HepG2 (cell line): ENCODE results near the gene COASY. TPM values are rescaled to one million over a fixed set of nuclear protein-coding genes. Genes with fewer than 3 reads are reported as not detected.

Experiments used
- AHR ChIP-seq: IDR thresholded peaks from 2 replicates; pipeline ENCODE4 v1.6.1; 2018; ENCODE audit warnings: missing genetic modification reagents, missing compliant biosample characterization
- RFX3 ChIP-seq: IDR thresholded peaks from 2 replicates; pipeline ENCODE4 v1.6.1; 2016; ENCODE audit warnings: missing biosample characterization, missing genetic modification reagents
- U2AF1 ChIP-seq: fragments of 200-400 bp; formaldehyde crosslinking; optimal IDR thresholded peaks from 2 replicates; pipeline ENCODE3; 2017; ENCODE audit warnings: mild to moderate bottlenecking, low read depth, low read length
- ZBTB40 ChIP-seq, 2 experiments: fragments of 450-650 bp in 1 of 2; sonication (generic) in 1 of 2; formaldehyde crosslinking in 1 of 2; IDR thresholded peaks; 2 replicates each; pipeline versions ENCODE4 v1.6.1 to v1.8.0; 2016 to 2022; ENCODE audit warnings: antibody characterized with exemption in 1 of 2, mild to moderate bottlenecking in 1 of 2, missing genetic modification reagents in 1 of 2
- polyA plus RNA-seq, 8 experiments: library from polyadenylated mRNA; depleted of rRNA in 3 of 8; stranded (reverse) in 7 of 8; unstranded in 1 of 8; fragments of >200 nt; fragmentation: Illumina TruSeq in 4 of 8; extraction: Trizol in 4 of 8; gene quantifications; 2 replicates each; pipeline versions ENCODE4 v1.2.1 to v1.2.3, GENCODE V29; 2011 to 2016; ENCODE audit warnings: low read depth in 4 of 8, missing spikeins in 1 of 8, mixed read lengths in 1 of 8; ENCODE audit not compliant: insufficient read depth in 1 of 8
- total RNA-seq, 5 experiments: library from RNA; depleted of rRNA; stranded (reverse); fragments of >200 nt; fragmentation: Illumina TruSeq; extraction: Trizol; gene quantifications; 2 replicates each; pipeline ENCODE4 v1.2.3, GENCODE V29; 2016; ENCODE audit warnings: low read depth in 1 of 5
- TF ChIP-seq, protein P1 (sequence below): IDR thresholded peaks from 2 replicates; pipeline ENCODE4 v1.6.1; 2016; ENCODE audit warnings: low read depth, missing genetic modification reagents, missing compliant biosample characterization
- TF ChIP-seq, protein P2 (sequence below): sonication (generic); formaldehyde crosslinking; IDR thresholded peaks from 2 replicates; pipeline ENCODE4 v1.4.0; 2020; ENCODE audit warnings: mild to moderate bottlenecking, low read depth, missing genetic modification reagents

The COASY gene
- total and polyA plus RNA-seq, 2 of the 13 experiments (the other 11 are each of a cell fraction or from before 2014, with no cell fraction given): 90.7 to 125 TPM

- TF ChIP-seq U2AF1 (peak; percentile 46), ZBTB40 (IDR thresholded peaks at IDR 0.05) (no peak), ZBTB40 (CRISPR knock-in tag; IDR thresholded peaks at IDR 0.05) (peak; percentile 2), RFX3 (CRISPR knock-in tag) (no peak), AHR (CRISPR knock-in tag) (peak; percentile 6; the same call in 1 of the 2 replicates)
- TF ChIP-seq, protein P1, sequence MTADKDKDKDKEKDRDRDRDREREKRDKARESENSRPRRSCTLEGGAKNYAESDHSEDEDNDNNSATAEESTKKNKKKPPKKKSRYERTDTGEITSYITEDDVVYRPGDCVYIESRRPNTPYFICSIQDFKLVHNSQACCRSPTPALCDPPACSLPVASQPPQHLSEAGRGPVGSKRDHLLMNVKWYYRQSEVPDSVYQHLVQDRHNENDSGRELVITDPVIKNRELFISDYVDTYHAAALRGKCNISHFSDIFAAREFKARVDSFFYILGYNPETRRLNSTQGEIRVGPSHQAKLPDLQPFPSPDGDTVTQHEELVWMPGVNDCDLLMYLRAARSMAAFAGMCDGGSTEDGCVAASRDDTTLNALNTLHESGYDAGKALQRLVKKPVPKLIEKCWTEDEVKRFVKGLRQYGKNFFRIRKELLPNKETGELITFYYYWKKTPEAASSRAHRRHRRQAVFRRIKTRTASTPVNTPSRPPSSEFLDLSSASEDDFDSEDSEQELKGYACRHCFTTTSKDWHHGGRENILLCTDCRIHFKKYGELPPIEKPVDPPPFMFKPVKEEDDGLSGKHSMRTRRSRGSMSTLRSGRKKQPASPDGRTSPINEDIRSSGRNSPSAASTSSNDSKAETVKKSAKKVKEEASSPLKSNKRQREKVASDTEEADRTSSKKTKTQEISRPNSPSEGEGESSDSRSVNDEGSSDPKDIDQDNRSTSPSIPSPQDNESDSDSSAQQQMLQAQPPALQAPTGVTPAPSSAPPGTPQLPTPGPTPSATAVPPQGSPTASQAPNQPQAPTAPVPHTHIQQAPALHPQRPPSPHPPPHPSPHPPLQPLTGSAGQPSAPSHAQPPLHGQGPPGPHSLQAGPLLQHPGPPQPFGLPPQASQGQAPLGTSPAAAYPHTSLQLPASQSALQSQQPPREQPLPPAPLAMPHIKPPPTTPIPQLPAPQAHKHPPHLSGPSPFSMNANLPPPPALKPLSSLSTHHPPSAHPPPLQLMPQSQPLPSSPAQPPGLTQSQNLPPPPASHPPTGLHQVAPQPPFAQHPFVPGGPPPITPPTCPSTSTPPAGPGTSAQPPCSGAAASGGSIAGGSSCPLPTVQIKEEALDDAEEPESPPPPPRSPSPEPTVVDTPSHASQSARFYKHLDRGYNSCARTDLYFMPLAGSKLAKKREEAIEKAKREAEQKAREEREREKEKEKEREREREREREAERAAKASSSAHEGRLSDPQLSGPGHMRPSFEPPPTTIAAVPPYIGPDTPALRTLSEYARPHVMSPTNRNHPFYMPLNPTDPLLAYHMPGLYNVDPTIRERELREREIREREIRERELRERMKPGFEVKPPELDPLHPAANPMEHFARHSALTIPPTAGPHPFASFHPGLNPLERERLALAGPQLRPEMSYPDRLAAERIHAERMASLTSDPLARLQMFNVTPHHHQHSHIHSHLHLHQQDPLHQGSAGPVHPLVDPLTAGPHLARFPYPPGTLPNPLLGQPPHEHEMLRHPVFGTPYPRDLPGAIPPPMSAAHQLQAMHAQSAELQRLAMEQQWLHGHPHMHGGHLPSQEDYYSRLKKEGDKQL (CRISPR knock-in tag): 0 out of 2 replicates have a peak, but pooled peaks have one; percentile 24
- TF ChIP-seq, protein P2, sequence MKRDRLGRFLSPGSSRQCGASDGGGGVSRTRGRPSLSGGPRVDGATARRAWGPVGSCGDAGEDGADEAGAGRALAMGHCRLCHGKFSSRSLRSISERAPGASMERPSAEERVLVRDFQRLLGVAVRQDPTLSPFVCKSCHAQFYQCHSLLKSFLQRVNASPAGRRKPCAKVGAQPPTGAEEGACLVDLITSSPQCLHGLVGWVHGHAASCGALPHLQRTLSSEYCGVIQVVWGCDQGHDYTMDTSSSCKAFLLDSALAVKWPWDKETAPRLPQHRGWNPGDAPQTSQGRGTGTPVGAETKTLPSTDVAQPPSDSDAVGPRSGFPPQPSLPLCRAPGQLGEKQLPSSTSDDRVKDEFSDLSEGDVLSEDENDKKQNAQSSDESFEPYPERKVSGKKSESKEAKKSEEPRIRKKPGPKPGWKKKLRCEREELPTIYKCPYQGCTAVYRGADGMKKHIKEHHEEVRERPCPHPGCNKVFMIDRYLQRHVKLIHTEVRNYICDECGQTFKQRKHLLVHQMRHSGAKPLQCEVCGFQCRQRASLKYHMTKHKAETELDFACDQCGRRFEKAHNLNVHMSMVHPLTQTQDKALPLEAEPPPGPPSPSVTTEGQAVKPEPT (CRISPR knock-in tag): no peak; the same call in 1 of the 2 replicates
These were observed 47.4 kb downstream of the COASY start, which contains the start of the genes RETREG3 and TUBG1 (continued) for GRCh38 chr17:42609182-42609813.
